Choroid plexus epithelial cell (primary cell): ENCODE measurements around the gene SREBF1.

Source experiments
- DNase-seq: peaks from one replicate; pipeline ENCODE4 v3.0.0-alpha.2; 2010; ENCODE audit warnings: low read depth
- H3K4me3 ChIP-seq: 2 replicates; pipeline ENCODE4 v1.5.1; 2011; ENCODE audit warnings: low read depth, mild to moderate bottlenecking, control low read depth, low read length, moderate library complexity
- CTCF ChIP-seq: conservative IDR thresholded peaks from 2 replicates; pipeline ENCODE4 v1.5.1; 2011; ENCODE audit warnings: low read depth, mild to moderate bottlenecking, control low read depth, inconsistent platforms, low read length, moderate library complexity

The SREBF1 gene

GRCh38 chr17:17851103-17852002 is 14.6 kb upstream of the SREBF1 start:
- TF ChIP-seq CTCF: no peak
- DNase-seq: no peak
- H3K4me3 ChIP-seq: no peak overlapping the region

- TF ChIP-seq CTCF: peak; percentile 50
These were observed 13.1 kb upstream of the SREBF1 start for GRCh38 chr17:17849845-17850373.

GRCh38 chr17:17849147-17849820 is 12.5 kb upstream of the SREBF1 start:
- peak; percentile 83 for DNase-seq
- TF ChIP-seq CTCF: no peak
- no peak overlapping the region for H3K4me3 ChIP-seq

More at GRCh38 chr17:17849845-17850373, 13.1 kb upstream of the SREBF1 start:
- peak; percentile 97 for DNase-seq
- H3K4me3 ChIP-seq: no peak overlapping the region

GRCh38 chr17:17848311-17849082 is 11.7 kb upstream of the SREBF1 start:
- no peak overlapping the region for H3K4me3 ChIP-seq
- DNase-seq: no peak
- TF ChIP-seq CTCF: no peak

- no peak overlapping the region for H3K4me3 ChIP-seq
- DNase-seq: no peak
- TF ChIP-seq CTCF: no peak
These were observed 10.9 kb upstream of the SREBF1 start for GRCh38 chr17:17847726-17848125.

GRCh38 chr17:17847118-17847689 is 10.4 kb upstream of the SREBF1 start:
- H3K4me3 ChIP-seq: no peak overlapping the region
- DNase-seq: no peak
- TF ChIP-seq CTCF: no peak
